Epithelial cell of alveolus of lung (primary cell): ENCODE data around the gene ALOX5. TPM values are rescaled to one million over a fixed set of nuclear protein-coding genes. Genes with fewer than 3 reads are reported as not detected.

Experiments
- total RNA-seq: library from RNA; depleted of rRNA; stranded (reverse); fragments of >200 nt; gene quantifications from 2 replicates; pipeline ENCODE4 v1.2.1, GENCODE V29; 2015

Gene ALOX5
- total RNA-seq: under 0.01 and 0.08 TPM in 2 replicates

DNA sequence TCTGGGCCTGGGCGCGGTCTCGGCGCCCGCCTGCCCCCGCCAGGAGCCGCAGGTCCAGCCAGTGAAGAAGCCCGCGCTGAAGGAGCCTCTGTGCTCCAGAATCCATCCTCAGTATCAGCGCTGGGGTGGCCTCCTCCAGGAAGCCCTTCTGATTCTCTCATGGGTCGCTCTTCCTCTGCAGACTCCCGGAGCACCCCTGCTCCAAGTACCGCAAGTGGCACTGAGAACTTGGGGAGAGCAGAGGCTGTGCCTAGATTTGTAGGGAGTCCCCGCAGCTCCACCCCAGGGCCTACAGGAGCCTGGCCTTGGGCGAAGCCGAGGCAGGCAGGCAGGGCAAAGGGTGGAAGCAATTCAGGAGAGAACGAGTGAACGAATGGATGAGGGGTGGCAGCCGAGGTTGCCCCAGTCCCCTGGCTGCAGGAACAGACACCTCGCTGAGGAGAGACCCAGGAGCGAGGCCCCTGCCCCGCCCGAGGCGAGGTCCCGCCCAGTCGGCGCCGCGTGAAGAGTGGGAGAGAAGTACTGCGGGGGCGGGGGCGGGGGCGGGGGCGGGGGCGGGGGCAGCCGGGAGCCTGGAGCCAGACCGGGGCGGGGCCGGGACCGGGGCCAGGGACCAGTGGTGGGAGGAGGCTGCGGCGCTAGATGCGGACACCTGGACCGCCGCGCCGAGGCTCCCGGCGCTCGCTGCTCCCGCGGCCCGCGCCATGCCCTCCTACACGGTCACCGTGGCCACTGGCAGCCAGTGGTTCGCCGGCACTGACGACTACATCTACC is at the start of gene ALOX5:
TSS of gene ALOX5 (plus strand) at position 641 of the 774 bp plus-strand sequence. CDS start at position 705, 64 bp downstream.

Other genes with a start within 250 kb of the ALOX5 start
- 0.08 TPM in 1 of 2 replicates, not detected in the other for gene OR13A1, start 58.6 kb upstream of the ALOX5 start, total RNA-seq